Sigmoid colon (tissue), 4 donors: ENCODE measurements around the gene HRG.

Experiments
- CTCF ChIP-seq, 4 experiments: fragments of 450-650 bp in 3 of 4; fragments of 200-600 bp in 1 of 4; IDR thresholded peaks; one replicate each; pipeline ENCODE4 v1.5.1; 2016 to 2019; ENCODE audit warnings: antibody characterized with exemption in 4 of 4, mild to moderate bottlenecking in 3 of 4, moderate library complexity in 2 of 4
- EP300 ChIP-seq, 4 donors: sonication (generic); formaldehyde crosslinking; IDR thresholded peaks; one replicate each; pipeline ENCODE4 v1.6.1; 2017; ENCODE audit warnings: antibody characterized with exemption in 4 of 4
- POLR2A ChIP-seq, 2 donors: fragments of 450-650 bp; IDR thresholded peaks; one replicate each; pipeline ENCODE4 v1.6.1; 2016; ENCODE audit warnings: antibody characterized with exemption in 2 of 2, mild to moderate bottlenecking in 2 of 2, moderate library complexity in 2 of 2
- POLR2AphosphoS5 ChIP-seq, 4 donors: sonication (generic); formaldehyde crosslinking; IDR thresholded peaks; one replicate each; pipeline ENCODE4 v1.6.1; 2017; ENCODE audit warnings: antibody characterized with exemption in 4 of 4

- TF ChIP-seq CTCF (IDR thresholded peaks at IDR 0.05), result no peak
- TF ChIP-seq POLR2A (IDR thresholded peaks at IDR 0.05), result no peak
- no peak for TF ChIP-seq POLR2AphosphoS5 (IDR thresholded peaks at IDR 0.05)
- no peak for TF ChIP-seq EP300 (IDR thresholded peaks at IDR 0.05)
Observed at GRCh38 chr3:186640473-186640818, 25.4 kb upstream of the HRG start.
